K562 treated with DMSO at 1 percent for 48 hours (cell line): ENCODE data around the gene ROCK2. TPM values are rescaled to one million over a fixed set of nuclear protein-coding genes. Genes with fewer than 3 reads are reported as not detected.

Experiments used
- total RNA-seq: library from RNA; unstranded; fragments of 300-600 nt; gene quantifications from 2 replicates; pipeline ENCODE4 v1.2.3, GENCODE V29; 2022; ENCODE audit warnings: low replicate concordance; ENCODE audit errors: extremely low read depth

ROCK2 gene
- total RNA-seq: not detected in 2 replicates

DNA sequence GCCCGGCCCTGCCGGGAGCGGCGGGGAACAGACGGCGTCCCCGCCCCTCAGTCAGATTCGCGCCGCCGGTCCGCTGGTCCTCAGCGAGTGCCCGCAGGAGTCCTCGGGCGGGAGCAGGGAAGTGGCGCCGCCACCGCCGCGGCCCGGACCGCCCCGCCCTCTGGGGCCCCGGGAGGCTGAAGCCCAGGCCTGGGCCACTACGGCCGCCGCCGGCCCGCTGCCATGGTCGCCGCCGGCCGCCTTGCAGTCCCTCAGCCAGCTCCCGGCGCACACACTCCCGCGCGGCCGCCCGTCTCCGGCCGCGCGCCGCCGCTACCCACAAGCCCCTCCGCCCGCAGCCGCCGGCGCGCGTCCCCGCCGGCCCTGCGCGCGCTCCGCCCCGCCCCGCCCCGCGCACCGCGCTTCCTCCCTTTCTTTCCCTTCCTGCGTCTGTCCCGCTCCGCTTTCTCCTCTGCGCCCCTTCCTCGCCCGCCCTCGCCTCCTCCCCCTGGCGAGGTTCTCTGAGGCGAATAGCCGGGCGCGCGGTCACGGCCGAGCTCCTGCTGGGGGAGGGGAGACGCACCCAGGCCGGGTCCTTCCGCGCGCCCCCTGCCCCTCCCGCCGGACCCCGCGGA, at the start of gene ROCK2:
TSS of gene ROCK2 (minus strand) at position 295 of the 614 bp plus-strand sequence. CDS start 500 bp downstream, outside the sequence.

DNA sequence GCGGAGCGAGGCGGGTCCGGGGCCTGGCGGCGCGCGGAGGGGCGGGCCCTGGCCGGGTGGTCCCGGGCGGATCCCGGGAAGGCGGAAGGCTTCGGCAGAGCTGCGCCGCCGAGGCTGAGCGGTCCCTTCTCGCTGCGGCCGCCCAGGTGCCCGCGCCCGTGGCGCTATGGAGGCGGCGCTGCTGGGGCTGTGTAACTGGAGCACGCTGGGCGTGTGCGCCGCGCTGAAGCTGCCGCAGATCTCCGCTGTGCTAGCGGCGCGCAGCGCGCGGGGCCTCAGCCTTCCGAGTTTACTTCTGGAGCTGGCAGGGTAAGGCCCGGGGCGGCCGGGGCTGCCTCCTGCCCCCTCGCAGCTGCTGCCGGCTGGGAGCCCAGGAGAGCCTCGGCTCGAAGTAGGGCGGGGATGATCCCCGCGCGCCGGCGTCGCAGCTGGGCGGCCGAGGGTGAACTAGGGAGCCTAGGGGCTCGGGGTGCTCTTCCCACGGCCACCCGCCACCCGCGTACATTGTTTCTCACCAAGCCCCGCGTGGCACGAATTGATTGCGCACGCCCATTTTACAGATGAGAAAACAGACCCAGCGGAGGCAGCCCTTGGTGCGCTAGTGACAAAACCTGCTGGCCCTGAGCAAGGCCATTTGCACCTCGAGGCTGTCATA, 188.9 kb downstream of the ROCK2 start, which contains the start of gene SLC66A3:
TSS of gene SLC66A3 (plus strand) at position 87 of the 655 bp plus-strand sequence. CDS start at position 167, 80 bp downstream.

Other genes starting within 250 kb of the ROCK2 start
- not detected in 2 replicates for gene SLC66A3, start 189.2 kb downstream of the ROCK2 start, total RNA-seq
- gene E2F6, start 121.5 kb upstream of the ROCK2 start, total RNA-seq: not detected in 2 replicates
- gene GREB1, start 189.4 kb upstream of the ROCK2 start, total RNA-seq: not detected in 2 replicates